B cell (primary cell): ENCODE data around the gene MED31. TPM values are rescaled to one million over a fixed set of nuclear protein-coding genes. Genes with fewer than 3 reads are reported as not detected.
A peak's percentile ranks its signal among the peaks of the same experiment; 100 is the strongest.

Experiments used
- ATAC-seq: fragments of 200-7000 bp; cut with Tn5 transposase; one replicate; pipeline ENCODE4 v1.10.0; 2021; ENCODE audit warnings: low read depth, mild to moderate bottlenecking, moderate number of reproducible peaks, moderate library complexity
- CTCF ChIA-PET: fragments of 350-600 bp; sonication (Branson Sonifier 250); formaldehyde crosslinking; loops from one replicate; lab custom pipeline; 2021; ENCODE audit warnings: antibody characterized with exemption, inconsistent platforms; lab: Charles Lee
- POLR2A ChIA-PET: fragments of 350-600 bp; sonication (Branson Sonifier 250); formaldehyde crosslinking; loops from one replicate; lab custom pipeline; 2021; ENCODE audit warnings: antibody characterized with exemption; lab: Charles Lee
- DNase-seq: peaks from one replicate; pipeline ENCODE4 v3.0.0; 2013
- H2AFZ ChIP-seq: 2 replicates; pipeline ENCODE4 v1.6.1; 2012; ENCODE audit warnings: mild to moderate bottlenecking, low read depth, low read length; ENCODE audit not compliant: insufficient read depth, poor library complexity, severe bottlenecking
- H3K27ac ChIP-seq, 2 donors: 1 replicate in 1 of 2; 2 replicates in 1 of 2; pipeline ENCODE4 v1.5.1; 2012 to 2013; ENCODE audit warnings: low read length in 2 of 2, mild to moderate bottlenecking in 2 of 2, moderate library complexity in 1 of 2
- H3K27me3 ChIP-seq, 4 experiments: fragments of 200-600 bp in 1 of 4; sonication (generic) in 1 of 4; replicated peaks in 1 of 4; 1 replicate in 2 of 4; 2 replicates in 2 of 4; pipeline versions ENCODE4 v1.6.1 to v1.7.0; 2013 to 2016; ENCODE audit warnings: low read length in 3 of 4, mild to moderate bottlenecking in 2 of 4, mixed read lengths in 1 of 4, moderate library complexity in 1 of 4; ENCODE audit not compliant: insufficient read depth in 4 of 4, control insufficient read depth in 3 of 4; ENCODE audit errors: control extremely low read depth in 1 of 4
- H3K36me3 ChIP-seq, 2 experiments: replicated peaks in 1 of 2; 1 replicate in 1 of 2; 2 replicates in 1 of 2; pipeline versions ENCODE4 v1.6.1 to v1.7.1; 2013; ENCODE audit warnings: low read length in 1 of 2; ENCODE audit not compliant: insufficient read depth in 2 of 2, control insufficient read depth in 1 of 2; ENCODE audit errors: control extremely low read depth in 1 of 2, extremely low read depth in 1 of 2
- H3K4me1 ChIP-seq, 2 donors: fragments of 200-600 bp in 1 of 2; sonication (generic) in 1 of 2; 1 replicate in 1 of 2; 2 replicates in 1 of 2; pipeline versions ENCODE4 v1.5.1 to v1.6.1; 2013 to 2017; ENCODE audit warnings: low read length in 2 of 2; ENCODE audit not compliant: control insufficient read depth in 2 of 2, insufficient read depth in 2 of 2
- H3K4me2 ChIP-seq: replicated peaks from 2 replicates; pipeline ENCODE3; 2012; ENCODE audit warnings: mild to moderate bottlenecking, low read depth, low read length; ENCODE audit not compliant: poor library complexity, severe bottlenecking
- H3K4me3 ChIP-seq, 5 experiments: fragments of 200-600 bp in 1 of 5; sonication (generic) in 1 of 5; 1 replicate in 3 of 5; 2 replicates in 2 of 5; pipeline versions ENCODE4 v1.5.1 to v1.7.0; 2011 to 2016; ENCODE audit warnings: low read length in 4 of 5, mild to moderate bottlenecking in 4 of 5, low read depth in 2 of 5, control low read depth in 1 of 5, moderate library complexity in 1 of 5; ENCODE audit not compliant: insufficient read depth in 1 of 5; ENCODE audit errors: control extremely low read depth in 1 of 5, extremely low read depth in 1 of 5
- H3K79me2 ChIP-seq: fragments of 200-600 bp; sonication (generic); one replicate; pipeline ENCODE4 v1.6.0; 2016; ENCODE audit warnings: low read length; ENCODE audit not compliant: control insufficient read depth, insufficient read depth
- H3K9ac ChIP-seq: fragments of 200-600 bp; sonication (generic); 2 replicates; pipeline ENCODE4 v1.6.1; 2017; ENCODE audit warnings: mild to moderate bottlenecking, low read length, moderate library complexity
- H3K9me3 ChIP-seq, 3 donors: one replicate each; pipeline versions ENCODE4 v1.6.1 to v1.7.1; 2013; ENCODE audit warnings: low read length in 2 of 3; ENCODE audit not compliant: control insufficient read depth in 2 of 3, insufficient read depth in 1 of 3; ENCODE audit errors: control extremely low read depth in 1 of 3
- H4K20me1 ChIP-seq: 2 replicates; pipeline ENCODE4 v1.6.0; 2012; ENCODE audit warnings: mild to moderate bottlenecking, low read length; ENCODE audit not compliant: insufficient read depth, control insufficient read depth, poor library complexity, severe bottlenecking
- H3K27ac Mint-ChIP-seq: one replicate; pipeline ENCODE4 v1.8.0; 2021; ENCODE audit warnings: mixed read lengths
- H3K27me3 Mint-ChIP-seq: one replicate; pipeline ENCODE4 v1.8.0; 2021; ENCODE audit warnings: mixed read lengths
- H3K4me1 Mint-ChIP-seq: one replicate; pipeline ENCODE4 v1.8.0; 2021; ENCODE audit warnings: mixed read lengths
- H3K4me3 Mint-ChIP-seq: one replicate; pipeline ENCODE4 v1.8.0; 2021; ENCODE audit warnings: mixed read lengths
- H3K9me3 Mint-ChIP-seq: one replicate; pipeline ENCODE4 v1.8.0; 2022; ENCODE audit warnings: mixed read lengths; ENCODE audit not compliant: insufficient read depth
- CTCF ChIP-seq: fragments of 200-600 bp; IDR thresholded peaks from one replicate; pipeline ENCODE4 v1.8.0; 2022; ENCODE audit warnings: antibody characterized with exemption, mild to moderate bottlenecking
- EZH2 ChIP-seq: IDR thresholded peaks from 2 replicates; pipeline ENCODE4 v1.6.1; 2012; ENCODE audit warnings: borderline replicate concordance, low read depth, mild to moderate bottlenecking, moderate library complexity, low read length; ENCODE audit not compliant: insufficient read depth, poor library complexity, severe bottlenecking
- WGBS: methylation state at CpG from one replicate; pipeline ENCODE4 v1.1.5; 2013; ENCODE audit warnings: missing lambda C conversion rate; ENCODE audit not compliant: insufficient coverage; 5-methylcytosine and 5-hydroxymethylcytosine counted together
- intact Hi-C: fragments of 100-400 bp; cut with micrococcal nuclease; formaldehyde crosslinking; loops from one replicate; pipeline ENCODE4 v1.10.0; 2022
- polyA plus RNA-seq: library from polyadenylated mRNA; depleted of rRNA; stranded (reverse); fragments of >200 nt; gene quantifications from 2 replicates; pipeline ENCODE4 v1.2.3, GENCODE V29; 2012
- total RNA-seq, 2 donors: library from RNA; stranded (reverse); fragments of 120-200 nt in 1 of 2; gene quantifications; 1 replicate in 1 of 2; 2 replicates in 1 of 2; pipeline versions ENCODE4 v1.2.3 to v1.2.4, GENCODE V29; 2013 to 2022

Gene MED31
- total and polyA plus RNA-seq, 2 donors (not counting 1 experiment from before 2014, with no cell fraction given), result 9.2 to 25.5 TPM

- peak overlapping the region; percentile 82 for H3K4me2 ChIP-seq
- H3K27ac Mint-ChIP-seq, result peak overlapping the region; percentile 64
- peaks cover 28 to 50% of the 10 kb centered on the region in 2 donors for H3K4me1 ChIP-seq
- peaks cover 0 to 5% (median 0%) of the 10 kb centered on the region in 3 donors for H3K9me3 ChIP-seq
- CTCF ChIA-PET, result interaction anchor here (0.8 to 1.8 kb wide), 3 partner anchors 9 to 177 kb away, joined by 4 to 7 read pairs (median 5); no protein-coding TSS in a partner anchor
- H3K27ac ChIP-seq, result peak overlapping the region; percentile 96 to 99
- H3K27me3 Mint-ChIP-seq, result no peaks in the 10 kb centered on the region
- WGBS, result 6% methylated on average over 47 of the region's 47 CpGs
- peaks cover 32% of the 10 kb centered on the region for H3K79me2 ChIP-seq
- H3K4me1 Mint-ChIP-seq, result peaks cover 68% of the 10 kb centered on the region
- H2AFZ ChIP-seq, result peak overlapping the region; percentile 82
- H3K4me3 ChIP-seq, result peak overlapping the region; percentile 17 to 92 (median 74)
- ATAC-seq (peak; percentile 3), DNase-seq (no peak)
- peak overlapping the region; percentile 99 for H3K4me3 Mint-ChIP-seq
- H3K27me3 ChIP-seq, result no peaks in the 10 kb centered on the region
- no peak for TF ChIP-seq EZH2
- no peak for TF ChIP-seq CTCF
- peaks cover 0 to 23% of the 10 kb centered on the region in 2 experiments for H3K36me3 ChIP-seq
- POLR2A ChIA-PET, result interaction anchor here (1.0 to 2.4 kb wide), 3 partner anchors 9 to 14 kb away, joined by 3 to 17 read pairs (median 4); no protein-coding TSS in a partner anchor
- H3K9ac ChIP-seq, result peak overlapping the region; percentile 99
- no peaks in the 10 kb centered on the region for H3K9me3 Mint-ChIP-seq
- peaks cover 21% of the 10 kb centered on the region for H4K20me1 ChIP-seq
- intact Hi-C loops, result loop anchor here (1.0 to 10.0 kb wide), 6 partner anchors 11 to 1183 kb away; partner anchors contain the start of genes DERL2, KDM6B, MIS12 and NLRP1
These were observed 581 bp upstream of the MED31 start for GRCh38 chr17:6651919-6652452.

- Histone ChIP-seq H3K9me3 (no peaks in the 10 kb centered on the region), H3K4me2 (no peak overlapping the region)
- no peak overlapping the region for H3K4me3 Mint-ChIP-seq
These were observed 3.2 kb downstream of the MED31 start for GRCh38 chr17:6648181-6648580.

More at GRCh38 chr17:6648181-6648580, 3.2 kb downstream of the MED31 start:
- TF ChIP-seq CTCF, result no peak
- TF ChIP-seq EZH2, result no peak
- Mint-ChIP-seq H3K27me3 (no peaks in the 10 kb centered on the region), H3K27ac (no peak overlapping the region), H3K4me1 (peaks cover 49% of the 10 kb centered on the region), H3K9me3 (no peaks in the 10 kb centered on the region)
- Histone ChIP-seq H3K4me1 (peaks cover 21 to 24% of the 10 kb centered on the region in 2 donors), H3K79me2 (peaks cover 55% of the 10 kb centered on the region), H3K36me3 (peaks cover 1 to 49% of the 10 kb centered on the region in 2 experiments), H3K4me3 (no peak overlapping the region), H3K27ac (no peak overlapping the region), H2AFZ (no peak overlapping the region), H3K27me3 (no peaks in the 10 kb centered on the region), H3K9ac (no peak overlapping the region), H4K20me1 (peaks cover 27% of the 10 kb centered on the region)
- ATAC-seq (no peak), DNase-seq (no peak)
- ChIA-PET CTCF (interaction anchor here (0.8 to 1.9 kb wide), 2 partner anchors 9 to 176 kb away, joined by 3 to 13 read pairs; no protein-coding TSS in a partner anchor), POLR2A (no interaction called here)
- intact Hi-C loops, result loop anchor here (2.0 kb wide), 1 partner anchor 175 kb away; no protein-coding TSS in a partner anchor
